NCI-H1092 treated with DMSO at 0.1 percent for 48 hours (cell line): ENCODE measurements around the gene HTRA2.

Experiments used
- DNase-seq: peaks from one replicate; lab custom pipeline; 2025; lab: John Stamatoyannopoulos, UW

HTRA2 gene

DNA sequence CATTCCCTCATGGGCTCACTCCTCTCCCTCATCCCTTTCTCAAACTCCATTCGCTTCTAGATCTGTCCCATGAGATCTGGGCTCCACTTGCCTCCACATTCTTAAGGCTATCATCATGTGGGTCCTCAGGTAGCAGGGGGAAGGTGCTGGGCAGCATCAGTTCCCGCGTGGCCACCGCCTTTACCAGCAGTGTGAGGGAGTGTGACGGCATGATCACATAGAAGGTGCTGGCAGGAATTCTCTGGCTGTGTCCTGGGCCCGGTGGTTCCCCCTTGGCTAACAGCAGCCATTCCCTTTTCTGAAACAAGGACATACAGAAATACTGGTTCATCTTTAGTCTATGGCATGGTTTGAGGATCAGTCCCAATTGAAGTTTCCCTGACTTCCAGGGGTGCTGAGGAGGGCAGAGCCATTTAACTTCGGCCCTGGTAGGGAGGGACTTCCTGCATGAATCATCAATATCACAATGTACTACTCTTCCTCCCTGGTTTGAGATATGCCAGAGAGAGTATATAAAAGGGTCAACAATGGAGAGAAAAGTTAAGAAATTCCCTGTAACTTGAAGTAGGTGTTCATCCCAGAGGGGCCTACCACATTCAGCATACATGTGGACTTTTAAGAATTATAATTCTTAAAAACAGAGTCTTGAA is 32.5 kb downstream of the HTRA2 start:
- no peak for DNase-seq

DNA sequence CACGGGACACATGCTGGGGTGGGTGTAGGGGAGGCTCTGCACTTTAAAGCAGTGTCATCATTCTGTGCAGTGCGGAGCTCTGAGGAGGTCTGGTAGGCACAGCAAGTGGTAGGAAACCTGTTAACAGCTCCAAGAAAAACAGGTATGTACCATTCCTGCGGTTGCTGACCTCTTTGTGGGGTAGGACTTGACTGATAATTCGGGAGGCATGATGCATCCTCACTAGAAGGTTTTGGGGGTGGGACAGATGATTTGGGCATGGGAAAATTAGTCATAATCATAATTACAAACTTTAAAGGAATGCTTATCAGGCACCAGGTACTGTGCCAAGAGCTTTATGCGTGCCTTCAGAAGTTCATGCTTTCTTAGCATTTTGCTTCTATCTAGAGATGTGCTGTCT is 34.5 kb downstream of the HTRA2 start:
- no peak for DNase-seq

DNA sequence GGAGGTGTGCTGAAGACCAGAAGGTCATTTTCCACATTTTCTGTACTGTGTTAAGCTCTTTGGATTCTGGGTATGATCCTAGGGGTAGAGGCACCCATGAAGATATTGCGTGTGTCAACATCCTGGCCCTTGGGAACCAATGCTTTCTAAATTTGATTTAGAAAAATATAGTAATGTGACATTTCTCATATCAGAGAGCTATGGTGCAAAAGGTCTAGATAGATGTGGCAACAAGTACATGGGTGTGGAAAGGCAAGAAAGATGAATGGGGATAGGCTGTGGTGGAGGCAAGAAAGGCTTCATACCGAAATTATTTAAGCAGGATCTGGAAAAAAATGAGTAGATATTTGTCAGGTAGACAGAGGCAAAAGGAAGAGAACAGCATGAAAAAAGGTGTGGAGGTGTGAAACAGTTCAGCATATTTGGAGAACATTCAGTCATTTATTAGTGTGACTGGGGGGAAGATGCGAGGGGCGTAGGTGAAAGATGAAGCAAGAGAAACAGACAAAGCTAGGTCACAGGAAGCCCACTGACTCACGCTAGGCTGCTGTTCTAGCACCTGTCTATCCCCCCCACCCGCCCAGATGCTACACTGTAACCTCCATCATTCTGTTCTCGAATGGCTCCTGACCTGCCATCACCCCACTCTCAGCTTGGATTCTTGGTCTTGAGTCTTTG is 36.5 kb downstream of the HTRA2 start:
- no peak for DNase-seq

DNA sequence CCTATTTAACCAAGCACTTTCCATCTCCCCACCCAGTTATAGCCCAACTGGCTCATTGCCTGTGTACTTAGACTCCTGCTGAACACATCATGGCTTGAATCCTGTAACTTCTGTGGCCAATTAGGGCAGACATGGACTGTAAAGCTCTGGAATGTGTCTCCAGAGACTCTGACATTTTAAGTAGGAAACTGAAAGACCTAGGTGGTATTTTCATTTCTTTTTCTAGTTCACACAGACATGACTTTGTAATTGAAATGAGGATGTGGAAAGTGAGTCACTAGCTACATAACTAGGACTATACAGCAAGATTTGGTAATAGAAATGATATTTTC is 37.0 kb downstream of the HTRA2 start:
- no peak for DNase-seq

DNA sequence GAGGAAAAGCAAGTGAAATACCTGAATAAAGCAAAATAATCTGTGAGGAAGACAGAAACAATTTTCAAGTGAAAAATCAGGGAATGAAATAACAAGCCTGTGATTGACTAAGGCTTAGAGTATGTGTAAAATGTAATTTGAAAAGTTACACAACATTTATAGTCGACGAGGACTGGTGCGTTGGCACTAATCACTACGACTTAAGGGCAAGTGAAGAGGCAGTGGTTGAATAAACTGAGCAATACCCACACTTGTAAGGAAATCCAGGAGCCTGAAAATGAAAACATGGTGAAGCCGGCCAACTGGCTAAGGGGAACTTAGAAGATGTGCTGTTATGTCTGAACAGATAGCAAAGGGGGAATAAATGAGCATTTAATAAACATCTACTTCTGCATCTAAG is 38.1 kb downstream of the HTRA2 start:
- DNase-seq: no peak

DNA sequence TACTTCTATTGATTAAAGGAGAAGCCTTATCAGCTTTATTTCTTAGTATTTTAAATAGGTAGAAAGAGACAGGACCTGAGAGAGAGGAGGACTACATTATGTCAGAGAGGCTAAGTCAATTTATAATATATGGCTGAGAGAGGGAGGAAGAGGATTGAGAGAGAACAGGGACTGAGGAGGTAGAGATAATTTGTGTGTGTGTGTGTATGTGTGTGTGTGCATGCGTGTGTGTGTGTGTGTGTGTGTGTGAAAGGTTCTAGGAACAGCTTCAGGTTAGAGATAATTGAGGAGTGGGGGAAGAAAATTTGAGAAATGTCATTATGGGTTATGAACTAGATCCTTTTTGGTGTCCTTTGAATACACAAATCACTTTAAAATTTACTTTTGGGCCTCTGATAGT is 40.0 kb downstream of the HTRA2 start:
- DNase-seq: no peak

DNA sequence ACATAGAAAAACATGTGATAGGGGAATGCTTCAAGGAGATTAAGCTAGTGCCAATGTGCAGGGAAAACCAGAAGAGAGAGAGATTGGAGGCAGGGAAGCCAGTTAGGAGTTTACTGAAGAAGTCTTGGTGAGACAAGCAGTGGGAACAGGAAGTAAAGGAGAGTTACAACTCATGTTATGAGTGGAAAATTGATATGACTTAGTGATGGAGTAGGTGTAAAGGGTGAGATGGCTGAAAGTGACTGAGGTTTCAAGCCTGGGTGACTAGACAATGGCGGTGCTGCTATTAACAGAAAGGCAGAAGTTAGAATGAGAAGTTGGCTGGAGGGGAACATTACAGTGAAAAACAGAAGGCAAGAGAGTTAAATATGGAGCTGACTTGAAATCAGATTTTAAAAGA is 41.3 kb downstream of the HTRA2 start:
- DNase-seq: no peak

DNA sequence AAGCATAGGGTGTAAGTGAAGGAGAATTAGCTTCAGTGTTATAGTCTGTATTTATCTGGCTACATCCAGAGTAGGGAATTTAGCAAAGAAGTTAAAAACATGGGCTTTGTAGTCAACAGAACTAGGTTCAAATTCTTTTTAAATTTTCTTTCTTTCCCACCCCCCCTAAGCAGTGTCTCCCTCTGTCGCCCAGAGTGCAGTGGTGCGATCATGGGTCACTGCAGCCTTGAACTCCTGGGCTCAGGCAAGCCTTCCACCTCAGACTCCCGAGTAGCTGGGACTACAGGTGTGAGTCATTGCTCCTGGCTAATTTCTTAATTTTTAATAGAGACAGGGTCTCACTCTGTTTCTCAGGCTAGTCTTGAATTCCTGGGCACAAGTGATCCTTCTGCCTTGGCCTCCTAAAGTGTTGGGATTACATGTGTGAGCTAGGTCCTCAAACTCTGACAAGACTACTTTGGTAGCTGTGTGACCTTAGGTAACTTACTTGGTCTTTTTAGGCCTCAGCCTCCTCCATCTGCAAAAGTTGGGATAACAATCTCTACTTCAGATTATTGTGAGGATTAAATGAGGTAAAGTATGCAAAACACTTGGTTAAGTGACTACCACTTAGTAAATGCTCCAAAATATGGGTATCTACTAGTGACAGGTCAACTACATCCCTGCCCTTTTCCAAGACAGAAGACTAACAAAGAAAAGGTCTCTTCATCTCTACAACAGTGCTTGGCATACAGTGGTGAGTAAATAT is 42.6 kb downstream of the HTRA2 start:
- DNase-seq: no peak

DNA sequence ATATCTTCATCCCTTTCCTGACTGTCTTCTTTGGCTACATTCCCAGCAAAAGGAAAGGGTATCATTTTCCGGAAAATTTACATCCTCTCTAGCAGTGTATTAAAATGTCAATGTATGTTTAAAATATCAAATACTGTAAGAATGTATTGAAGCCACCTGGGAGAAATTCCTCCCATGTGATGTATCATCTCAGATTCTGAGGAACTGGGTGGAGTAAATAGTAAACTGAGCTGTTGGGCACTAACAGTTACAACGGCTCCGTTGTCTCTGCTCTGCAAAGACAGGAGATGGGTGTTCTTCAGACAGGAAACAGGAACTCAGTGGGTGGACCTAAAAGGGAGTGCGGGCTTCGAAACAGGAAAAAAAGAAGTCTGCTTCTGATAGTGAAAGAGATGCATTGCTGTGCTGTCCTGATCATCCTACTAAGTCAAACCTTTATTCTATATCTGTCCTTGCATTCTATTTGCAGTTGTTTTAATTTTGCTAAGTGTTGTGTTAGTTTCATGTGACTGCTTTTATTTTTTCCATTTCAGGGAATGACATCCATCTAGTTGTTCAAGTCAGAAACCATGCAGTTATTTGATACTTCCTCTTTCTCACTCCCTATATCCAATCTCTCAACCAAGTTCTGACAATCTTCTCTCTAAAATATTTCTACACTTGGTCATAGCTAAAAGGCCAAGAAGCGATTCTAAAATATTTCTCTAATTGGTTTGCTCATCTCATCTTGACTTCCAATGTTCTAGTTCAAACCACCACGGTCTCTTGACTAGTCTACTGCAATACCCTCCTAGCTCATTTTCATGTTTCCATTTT is 44.2 kb downstream of the HTRA2 start:
- no peak for DNase-seq

DNA sequence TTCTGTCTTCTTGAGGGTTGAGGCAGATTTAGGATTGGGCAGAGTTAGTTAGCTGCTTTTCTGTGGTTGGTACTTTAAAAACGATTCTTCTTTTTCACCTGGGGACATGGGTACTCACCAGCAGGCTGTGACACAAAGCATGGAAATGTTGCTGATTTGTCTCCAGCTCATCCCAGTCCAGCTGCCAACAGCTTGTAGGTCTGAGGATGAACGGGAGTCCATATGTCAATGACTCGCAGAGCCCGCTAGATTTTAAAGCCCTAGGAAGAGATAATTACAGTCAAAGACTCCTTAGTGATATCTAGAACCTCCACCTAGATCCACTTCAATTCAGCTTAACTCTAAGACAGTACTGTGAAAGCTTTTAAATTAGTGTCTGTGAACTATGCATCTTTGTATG is 45.6 kb downstream of the HTRA2 start:
- DNase-seq: no peak

DNA sequence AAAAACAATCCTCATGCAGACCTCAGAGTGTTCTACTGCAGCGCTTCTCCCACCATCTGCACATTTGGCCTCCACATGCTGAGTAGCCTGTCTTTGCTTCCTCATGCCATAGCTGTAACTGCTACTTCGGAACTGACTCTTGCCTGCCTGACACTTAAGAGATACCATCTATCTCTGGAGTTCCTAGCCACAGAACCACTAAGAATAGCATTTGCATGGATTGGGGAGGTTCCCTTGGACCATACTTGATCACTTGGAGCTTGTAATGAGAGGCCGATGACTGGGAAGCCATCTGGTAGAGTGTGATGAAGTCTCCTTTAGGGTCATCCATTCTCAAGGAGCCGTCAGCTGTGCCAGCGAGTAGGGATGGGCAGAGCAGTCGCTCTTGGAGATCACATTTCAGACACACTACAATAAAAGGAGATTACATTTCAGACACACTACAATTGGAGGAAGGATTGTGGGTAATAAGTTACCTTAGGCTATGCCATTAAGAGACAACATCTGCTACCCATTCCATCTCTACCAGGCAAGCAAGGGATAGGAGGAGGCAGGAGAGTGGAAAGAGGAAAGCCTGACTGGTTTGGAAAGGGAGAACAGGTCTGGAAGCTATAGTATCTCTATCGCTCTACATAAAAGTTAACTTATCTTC is 46.6 kb downstream of the HTRA2 start:
- DNase-seq: no peak

DNA sequence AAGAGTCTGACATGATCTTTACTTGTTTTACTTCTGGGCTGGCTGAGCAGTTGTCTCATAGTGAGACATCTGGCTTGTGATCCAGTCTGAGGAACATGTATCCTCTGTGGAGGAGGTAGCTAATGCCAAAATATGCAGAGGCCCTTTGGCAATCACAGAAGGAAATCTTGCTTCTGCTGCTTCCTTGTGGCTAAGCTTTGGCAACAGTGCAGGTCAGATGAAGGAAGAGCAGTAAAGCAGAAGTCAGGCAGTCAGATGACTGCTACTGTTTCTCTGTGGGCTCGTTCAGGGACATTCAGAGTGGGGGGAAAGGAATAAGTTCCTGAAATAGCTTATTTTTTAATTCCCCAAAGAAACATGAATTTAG is 47.1 kb downstream of the HTRA2 start:
- DNase-seq: no peak

DNA sequence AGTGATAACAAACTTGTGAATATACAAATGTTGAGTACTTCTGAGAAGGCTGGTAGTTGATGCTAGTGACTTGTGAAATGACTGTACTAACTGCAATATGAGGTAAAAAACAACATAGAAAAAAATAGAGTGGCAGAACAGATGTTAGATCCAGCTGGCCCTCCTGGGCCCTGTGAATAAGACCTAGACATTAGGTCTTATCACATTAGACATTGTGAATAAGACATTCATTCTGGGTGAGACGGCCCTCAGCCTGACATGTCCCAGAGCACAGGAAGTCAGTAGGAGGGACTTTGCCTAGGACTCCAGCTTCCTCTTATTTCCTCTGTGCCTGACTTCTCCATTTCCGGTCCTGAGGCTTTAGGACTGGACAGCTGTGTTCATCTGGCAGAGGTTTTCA is 47.7 kb downstream of the HTRA2 start:
- DNase-seq: no peak

DNA sequence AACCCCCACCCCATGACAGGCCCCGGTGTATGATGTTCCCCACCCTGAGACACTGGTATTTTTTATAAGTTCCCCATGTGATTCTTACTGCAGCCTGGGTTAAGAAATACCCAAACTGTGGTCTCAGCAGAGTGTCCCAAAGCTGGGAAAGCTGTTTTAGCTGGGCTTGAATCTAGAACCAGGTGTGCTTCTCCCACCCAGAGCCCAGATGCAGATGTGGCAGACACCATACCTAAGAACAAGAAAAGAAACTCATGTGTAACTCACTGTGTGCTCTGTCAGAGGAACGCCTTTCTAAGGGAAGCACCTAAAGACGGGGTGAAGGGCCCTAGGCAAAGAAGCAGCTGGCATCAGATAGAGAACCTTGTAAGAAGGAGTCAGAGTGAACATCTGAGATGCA is 48.7 kb downstream of the HTRA2 start:
- no peak for DNase-seq

DNA sequence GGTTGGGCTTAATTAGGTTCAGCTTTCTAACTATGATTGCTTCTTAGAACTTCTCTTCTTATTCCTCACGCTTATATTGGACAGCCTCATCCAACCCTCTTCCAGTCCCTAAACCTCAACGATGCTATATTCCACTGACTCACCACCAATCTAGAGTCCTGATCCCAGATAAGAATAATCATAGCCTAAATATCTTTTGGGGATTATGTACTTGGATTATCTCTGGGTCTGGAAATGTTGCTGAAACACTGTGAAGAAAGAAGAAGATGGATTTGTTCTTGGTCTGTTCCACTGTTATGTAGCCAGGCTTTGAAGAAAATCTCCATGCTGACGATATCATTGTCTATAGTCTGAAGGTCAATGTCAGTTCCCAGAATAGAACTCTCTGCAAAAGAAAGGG is 51.7 kb downstream of the HTRA2 start:
- DNase-seq: no peak

DNA sequence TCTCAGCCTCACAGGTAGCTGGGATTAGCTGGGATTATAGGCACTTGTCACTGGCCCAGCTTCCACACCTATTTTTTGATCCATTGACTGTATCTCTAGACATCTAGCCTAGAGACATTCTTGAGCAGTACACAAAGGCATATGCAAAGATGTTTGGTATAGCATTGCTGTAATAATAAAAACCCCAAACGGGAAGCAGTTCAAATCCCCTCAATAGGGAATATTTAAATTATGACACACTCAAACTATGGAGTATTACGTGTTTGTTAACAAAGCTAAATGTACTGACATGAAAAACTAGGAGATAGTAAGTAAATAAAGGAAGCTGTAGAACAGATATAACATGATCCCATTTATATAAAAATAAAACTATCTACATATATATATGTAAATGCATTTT is 52.5 kb downstream of the HTRA2 start:
- DNase-seq: no peak
